ENCODE measurements around the gene EML4. TPM values are rescaled to one million over a fixed set of nuclear protein-coding genes. Genes with fewer than 3 reads are reported as not detected.

EML4 gene
- total RNA-seq, 1 donor = 88.1 TPM

DNA sequence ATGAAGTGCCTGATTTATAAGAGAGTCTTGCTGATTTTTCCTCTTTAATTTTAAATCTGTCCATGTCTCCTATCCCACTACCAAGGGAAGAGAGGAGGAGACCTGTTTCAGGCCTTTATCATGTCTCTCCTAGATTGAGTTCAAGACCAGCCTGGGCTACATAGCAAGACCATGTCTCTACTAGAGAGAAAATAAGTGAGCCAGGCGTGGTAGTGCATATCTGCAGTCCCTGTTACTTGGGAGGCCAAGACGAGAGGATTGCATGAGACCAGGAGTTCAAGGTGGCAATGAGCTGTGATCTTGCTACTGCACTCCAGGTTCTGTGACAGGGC, 20.0 kb downstream of the EML4 start:
- no peak overlapping the region for H3K4me3 ChIP-seq (ENCODE audit: low read depth, low read length)
- TF ChIP-seq, protein P1, sequence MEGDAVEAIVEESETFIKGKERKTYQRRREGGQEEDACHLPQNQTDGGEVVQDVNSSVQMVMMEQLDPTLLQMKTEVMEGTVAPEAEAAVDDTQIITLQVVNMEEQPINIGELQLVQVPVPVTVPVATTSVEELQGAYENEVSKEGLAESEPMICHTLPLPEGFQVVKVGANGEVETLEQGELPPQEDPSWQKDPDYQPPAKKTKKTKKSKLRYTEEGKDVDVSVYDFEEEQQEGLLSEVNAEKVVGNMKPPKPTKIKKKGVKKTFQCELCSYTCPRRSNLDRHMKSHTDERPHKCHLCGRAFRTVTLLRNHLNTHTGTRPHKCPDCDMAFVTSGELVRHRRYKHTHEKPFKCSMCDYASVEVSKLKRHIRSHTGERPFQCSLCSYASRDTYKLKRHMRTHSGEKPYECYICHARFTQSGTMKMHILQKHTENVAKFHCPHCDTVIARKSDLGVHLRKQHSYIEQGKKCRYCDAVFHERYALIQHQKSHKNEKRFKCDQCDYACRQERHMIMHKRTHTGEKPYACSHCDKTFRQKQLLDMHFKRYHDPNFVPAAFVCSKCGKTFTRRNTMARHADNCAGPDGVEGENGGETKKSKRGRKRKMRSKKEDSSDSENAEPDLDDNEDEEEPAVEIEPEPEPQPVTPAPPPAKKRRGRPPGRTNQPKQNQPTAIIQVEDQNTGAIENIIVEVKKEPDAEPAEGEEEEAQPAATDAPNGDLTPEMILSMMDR (IDR thresholded peaks at IDR 0.05; ENCODE audit: insufficient read depth, low read depth, low read length) = no peak
- DNase-seq (ENCODE audit: low read depth) = no peak

DNA sequence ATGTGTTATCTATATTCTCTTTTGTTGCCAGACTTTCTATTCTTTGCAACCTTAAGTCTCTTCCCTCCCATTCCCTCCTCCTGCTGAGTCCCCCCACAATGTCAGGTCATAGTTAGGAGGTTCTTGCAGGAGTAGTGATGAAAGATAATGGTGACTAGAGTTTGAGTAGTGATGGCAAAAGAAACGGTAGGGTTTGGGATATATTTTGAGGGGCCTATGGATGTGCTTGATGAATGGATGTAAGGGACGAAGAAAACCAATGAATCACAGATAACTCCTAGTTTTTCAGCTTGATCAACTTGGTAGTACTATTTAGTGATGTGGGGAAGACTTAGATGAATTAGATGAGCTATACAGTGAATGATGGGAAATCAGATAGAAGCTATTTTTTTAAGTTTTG, 21.0 kb downstream of the EML4 start:
- no peak for DNase-seq (ENCODE audit: low read depth)
- H3K4me3 ChIP-seq (ENCODE audit: low read depth, low read length) = no peak overlapping the region
- TF ChIP-seq, protein P1 (IDR thresholded peaks at IDR 0.05; ENCODE audit: insufficient read depth, low read depth, low read length) = no peak

DNA sequence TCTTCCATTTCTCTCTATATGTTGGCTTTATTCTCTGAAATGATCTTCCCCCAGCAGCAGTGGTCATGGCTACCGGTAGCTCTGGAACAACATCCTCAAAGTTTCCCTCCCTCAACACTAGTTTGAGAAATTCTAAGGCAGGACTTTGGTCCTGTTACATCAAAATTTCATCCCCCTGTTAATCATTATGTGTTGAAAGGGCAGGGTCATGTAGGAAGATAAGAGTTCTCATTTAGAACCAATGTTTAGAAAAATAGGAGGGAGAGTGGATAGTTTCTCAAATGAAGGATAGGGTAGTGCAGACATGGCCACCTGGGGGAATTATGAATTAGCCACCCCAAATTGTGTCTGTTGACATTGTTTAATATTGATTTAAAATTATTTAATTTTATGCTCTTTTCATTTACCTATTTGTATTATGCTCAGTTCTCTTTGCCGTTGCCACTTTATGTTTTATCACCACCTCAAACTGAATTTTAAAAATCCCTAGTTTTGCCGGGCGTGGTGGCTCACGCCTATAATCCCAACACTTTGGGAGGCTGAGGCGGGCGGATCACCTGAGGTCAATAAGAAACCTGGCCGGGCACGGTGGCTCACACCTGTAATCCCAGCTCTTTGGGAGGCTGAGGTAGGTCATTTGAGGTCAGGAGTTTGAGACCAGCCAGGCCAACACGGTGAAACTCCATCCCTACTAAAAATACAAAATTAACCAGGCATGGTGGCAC, 22.3 kb downstream of the EML4 start:
- H3K4me3 ChIP-seq (ENCODE audit: low read depth, low read length) = no peak overlapping the region
- TF ChIP-seq, protein P1 (IDR thresholded peaks at IDR 0.05; ENCODE audit: insufficient read depth, low read depth, low read length) = no peak
- DNase-seq (ENCODE audit: low read depth) = no peak

- TF ChIP-seq, protein P1 (IDR thresholded peaks at IDR 0.05; ENCODE audit: insufficient read depth, low read depth, low read length) = no peak
- DNase-seq (ENCODE audit: low read depth) = no peak
- H3K4me3 ChIP-seq (ENCODE audit: low read depth, low read length) = no peak overlapping the region
Measured at GRCh38 chr2:42192010-42192373, 22.8 kb downstream of the EML4 start.

- no peak for DNase-seq (ENCODE audit: low read depth)
- no peak overlapping the region for H3K4me3 ChIP-seq (ENCODE audit: low read depth, low read length)
- TF ChIP-seq, protein P1 (IDR thresholded peaks at IDR 0.05; ENCODE audit: insufficient read depth, low read depth, low read length) = no peak
Measured at GRCh38 chr2:42192652-42193566, 23.8 kb downstream of the EML4 start.

DNA sequence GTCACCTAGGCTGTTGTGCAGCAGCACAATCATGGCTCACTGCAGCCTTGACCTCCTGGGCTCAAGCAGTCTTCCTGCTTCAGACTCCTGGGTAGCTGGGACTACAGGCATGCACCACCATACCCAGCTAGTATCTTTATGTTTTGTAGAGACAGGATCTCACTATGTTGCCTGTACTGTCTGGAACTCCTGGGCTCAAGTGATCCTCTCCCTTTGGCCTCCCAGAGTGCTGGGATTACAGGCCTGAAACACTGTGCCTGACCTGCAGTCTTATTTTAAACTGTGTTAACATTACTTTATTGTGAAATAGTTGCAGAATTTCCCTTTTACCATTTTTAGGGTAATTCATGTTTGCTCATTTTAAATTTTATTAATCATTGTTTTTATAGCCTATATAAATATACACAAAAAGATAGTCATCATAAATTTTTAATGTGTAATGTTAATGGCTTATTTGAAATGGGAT, 24.6 kb downstream of the EML4 start:
- peak; percentile 67 for DNase-seq (ENCODE audit: low read depth)

More for the DNA sequence above, 24.6 kb downstream of the EML4 start:
- no peak overlapping the region for H3K4me3 ChIP-seq (ENCODE audit: low read depth, low read length)
- TF ChIP-seq, protein P1 (IDR thresholded peaks at IDR 0.05; ENCODE audit: insufficient read depth, low read depth, low read length) = no peak
